HepG2 (cell line): Measurements from ENCODE around the gene ITIH2. TPM values are rescaled to one million over a fixed set of nuclear protein-coding genes. Genes with fewer than 3 reads are reported as not detected.

Experiments
- ARID5B ChIP-seq: IDR thresholded peaks from 2 replicates; pipeline ENCODE4 v1.4.0; 2020; ENCODE audit warnings: mild to moderate bottlenecking, missing genetic modification reagents
- PCBP1 ChIP-seq: fragments of 200-400 bp; formaldehyde crosslinking; IDR thresholded peaks from 2 replicates; pipeline ENCODE4 v1.6.1; 2017; ENCODE audit warnings: mild to moderate bottlenecking, low read depth, low read length, borderline replicate concordance
- PRDM4 ChIP-seq: sonication (generic); formaldehyde crosslinking; IDR thresholded peaks from 2 replicates; pipeline ENCODE4 v1.9.0; 2021; ENCODE audit warnings: missing genetic modification reagents, borderline replicate concordance
- ZBTB40 ChIP-seq, 2 experiments: fragments of 450-650 bp in 1 of 2; sonication (generic) in 1 of 2; formaldehyde crosslinking in 1 of 2; IDR thresholded peaks; 2 replicates each; pipeline versions ENCODE4 v1.6.1 to v1.8.0; 2016 to 2022; ENCODE audit warnings: antibody characterized with exemption in 1 of 2, mild to moderate bottlenecking in 1 of 2, missing genetic modification reagents in 1 of 2
- ZNF326 ChIP-seq: sonication (generic); formaldehyde crosslinking; IDR thresholded peaks from 2 replicates; pipeline ENCODE4 v1.4.0; 2020; ENCODE audit warnings: missing genetic modification reagents, borderline replicate concordance
- ZNF468 ChIP-seq: sonication (generic); formaldehyde crosslinking; IDR thresholded peaks from 2 replicates; pipeline ENCODE4 v1.8.0; 2022; ENCODE audit warnings: mild to moderate bottlenecking, moderate library complexity, missing genetic modification reagents
- ZNF558 ChIP-seq: sonication (generic); formaldehyde crosslinking; IDR thresholded peaks from 2 replicates; pipeline ENCODE4 v1.9.0; 2022; ENCODE audit warnings: mild to moderate bottlenecking, missing genetic modification reagents, borderline replicate concordance
- ZNF770 ChIP-seq: sonication (generic); formaldehyde crosslinking; IDR thresholded peaks from 2 replicates; pipeline ENCODE4 v1.5.0; 2020; ENCODE audit warnings: mild to moderate bottlenecking, missing genetic modification reagents
- ZZZ3 ChIP-seq: sonication (generic); formaldehyde crosslinking; IDR thresholded peaks from 2 replicates; pipeline ENCODE4 v1.4.0; 2020; ENCODE audit warnings: missing genetic modification reagents, mild to moderate bottlenecking, borderline replicate concordance
- polyA plus RNA-seq, 8 experiments: library from polyadenylated mRNA; depleted of rRNA in 3 of 8; stranded (reverse) in 7 of 8; unstranded in 1 of 8; fragments of >200 nt; fragmentation: Illumina TruSeq in 4 of 8; extraction: Trizol in 4 of 8; gene quantifications; 2 replicates each; pipeline versions ENCODE4 v1.2.1 to v1.2.3, GENCODE V29; 2011 to 2016; ENCODE audit warnings: low read depth in 4 of 8, missing spikeins in 1 of 8, mixed read lengths in 1 of 8; ENCODE audit not compliant: insufficient read depth in 1 of 8
- total RNA-seq, 5 experiments: library from RNA; depleted of rRNA; stranded (reverse); fragments of >200 nt; fragmentation: Illumina TruSeq; extraction: Trizol; gene quantifications; 2 replicates each; pipeline ENCODE4 v1.2.3, GENCODE V29; 2016; ENCODE audit warnings: low read depth in 1 of 5

ITIH2 gene
- total and polyA plus RNA-seq, 2 of the 13 experiments (the other 11 are each of a cell fraction or from before 2014, with no cell fraction given), result 1,197 to 1,427 TPM

- TF ChIP-seq ZBTB40 (IDR thresholded peaks at IDR 0.05) (no peak), ZBTB40 (CRISPR knock-in tag; IDR thresholded peaks at IDR 0.05) (no peak), ZZZ3 (CRISPR knock-in tag) (no peak), PCBP1 (no peak), ZNF468 (CRISPR knock-in tag) (no peak), PRDM4 (CRISPR knock-in tag) (no peak), ARID5B (peak; percentile 68), ZNF558 (CRISPR knock-in tag) (no peak), ZNF770 (CRISPR knock-in tag) (no peak), ZNF326 (CRISPR knock-in tag) (no peak)
Measured at GRCh38 chr10:7703140-7703539, at the start of gene ITIH2 (continued).
